ENCODE data around the gene MGLL.

DNA sequence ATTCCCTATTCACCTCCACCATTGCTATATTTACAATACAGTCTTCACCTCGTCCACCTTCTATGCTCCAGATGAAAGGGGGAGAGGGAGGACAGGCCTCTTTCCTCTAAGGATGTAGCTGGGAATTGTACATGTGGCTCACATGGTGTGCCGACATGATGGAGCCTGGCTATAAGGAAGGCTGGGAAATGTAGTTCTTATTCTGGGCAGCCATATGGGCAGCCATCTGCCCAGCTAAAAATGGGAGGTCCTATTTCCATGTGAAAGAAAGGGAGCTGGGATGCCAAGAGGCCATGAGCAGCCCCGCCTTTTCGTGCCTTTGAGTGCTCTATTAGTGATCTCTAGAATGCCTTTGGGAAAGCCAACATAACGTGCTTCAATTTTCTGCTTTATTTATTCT lies 27.1 kb upstream of the MGLL start:
- TF ChIP-seq CTCF (IDR thresholded peaks at IDR 0.05) (no peak), EP300 (IDR thresholded peaks at IDR 0.05) (no peak), POLR2A (IDR thresholded peaks at IDR 0.05) (no peak)

All from ovary (tissue), 3 donors.